ENCODE results near the gene KIAA1671.

- no peak for TF ChIP-seq ARNT (IDR thresholded peaks at IDR 0.05)
- TF ChIP-seq ZNF530 (CRISPR knock-in tag; IDR thresholded peaks at IDR 0.05; ENCODE audit: low read depth): no peak
- TF ChIP-seq PCBP1 (IDR thresholded peaks at IDR 0.05; ENCODE audit: borderline replicate concordance, low read depth, low read length): no peak
- TF ChIP-seq GLI4 (CRISPR knock-in tag; IDR thresholded peaks at IDR 0.05; ENCODE audit: borderline replicate concordance): no peak
- no peak for TF ChIP-seq U2AF2 (IDR thresholded peaks at IDR 0.05; ENCODE audit: low read depth, low read length)
- TF ChIP-seq TCF12 (IDR thresholded peaks at IDR 0.05): no peak
- TF ChIP-seq TCF12 (CRISPR knock-in tag; IDR thresholded peaks at IDR 0.05): no peak
- TF ChIP-seq FOXA1 (IDR thresholded peaks at IDR 0.05): no peak
- TF ChIP-seq FOXA1 (CRISPR knock-in tag; IDR thresholded peaks at IDR 0.05): no peak
- no peak for TF ChIP-seq ZNF740 (CRISPR knock-in tag; IDR thresholded peaks at IDR 0.05)
Observed at GRCh38 chr22:25098445-25099081, 146.0 kb downstream of the KIAA1671 start.
